Measurements from ENCODE around the gene CLMN.

DNA sequence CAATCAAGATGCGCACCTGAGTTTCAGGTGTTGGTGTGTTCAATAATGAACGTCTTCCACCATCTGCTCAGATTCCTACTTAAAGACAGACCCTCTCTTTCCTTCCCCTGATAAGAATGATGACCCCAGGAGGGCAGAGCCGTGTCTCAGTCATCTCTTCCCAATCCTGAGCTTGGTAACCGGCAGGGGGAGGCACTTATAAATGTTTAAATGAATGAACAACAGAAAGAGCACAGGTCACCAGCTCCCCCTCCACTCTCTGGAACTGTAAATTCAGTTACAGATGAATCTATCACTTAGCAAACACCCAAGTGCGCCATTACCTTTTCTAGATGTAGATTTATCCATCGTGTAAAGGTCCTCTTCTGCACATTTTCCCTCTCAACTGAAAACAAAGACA is 90.0 kb downstream of the CLMN start:
- TF ChIP-seq, protein P1, sequence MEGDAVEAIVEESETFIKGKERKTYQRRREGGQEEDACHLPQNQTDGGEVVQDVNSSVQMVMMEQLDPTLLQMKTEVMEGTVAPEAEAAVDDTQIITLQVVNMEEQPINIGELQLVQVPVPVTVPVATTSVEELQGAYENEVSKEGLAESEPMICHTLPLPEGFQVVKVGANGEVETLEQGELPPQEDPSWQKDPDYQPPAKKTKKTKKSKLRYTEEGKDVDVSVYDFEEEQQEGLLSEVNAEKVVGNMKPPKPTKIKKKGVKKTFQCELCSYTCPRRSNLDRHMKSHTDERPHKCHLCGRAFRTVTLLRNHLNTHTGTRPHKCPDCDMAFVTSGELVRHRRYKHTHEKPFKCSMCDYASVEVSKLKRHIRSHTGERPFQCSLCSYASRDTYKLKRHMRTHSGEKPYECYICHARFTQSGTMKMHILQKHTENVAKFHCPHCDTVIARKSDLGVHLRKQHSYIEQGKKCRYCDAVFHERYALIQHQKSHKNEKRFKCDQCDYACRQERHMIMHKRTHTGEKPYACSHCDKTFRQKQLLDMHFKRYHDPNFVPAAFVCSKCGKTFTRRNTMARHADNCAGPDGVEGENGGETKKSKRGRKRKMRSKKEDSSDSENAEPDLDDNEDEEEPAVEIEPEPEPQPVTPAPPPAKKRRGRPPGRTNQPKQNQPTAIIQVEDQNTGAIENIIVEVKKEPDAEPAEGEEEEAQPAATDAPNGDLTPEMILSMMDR (conservative IDR thresholded peaks at IDR 0.05; ENCODE audit: low read depth in 2 of 2): no peak
- TF ChIP-seq POLR2AphosphoS5 (IDR thresholded peaks at IDR 0.05; ENCODE audit: low read depth) (no peak), EZH2 (IDR thresholded peaks at IDR 0.05; ENCODE audit: low read depth, unreplicated experiment) (no peak), EZH2phosphoT487 (IDR thresholded peaks at IDR 0.05; ENCODE audit: unreplicated experiment) (no peak)
